KOPT-K1 (cell line): ENCODE results near the gene FIBP.

Experiments
- H3K27ac ChIP-seq: fragments of 200-600 bp; sonication (generic); 2 replicates; pipeline ENCODE4 v1.5.1; 2016; ENCODE audit warnings: antibody characterized with exemption, mild to moderate bottlenecking, low read depth, low read length; ENCODE audit not compliant: poor library complexity, severe bottlenecking
- H3K36me3 ChIP-seq: fragments of 200-600 bp; sonication (generic); 2 replicates; pipeline ENCODE4 v1.5.1; 2017; ENCODE audit warnings: antibody characterized with exemption, mild to moderate bottlenecking, low read length, moderate library complexity; ENCODE audit not compliant: insufficient read depth
- H3K9me3 ChIP-seq: fragments of 200-600 bp; sonication (generic); 2 replicates; pipeline ENCODE4 v1.5.1; 2017; ENCODE audit warnings: antibody characterized with exemption, low read length, mild to moderate bottlenecking; ENCODE audit not compliant: insufficient read depth, poor library complexity, severe bottlenecking

Gene FIBP

GRCh38 chr11:65885808-65886536 lies 2.3 kb downstream of the FIBP start:
- Histone ChIP-seq H3K36me3 (peaks cover 56% of the 10 kb centered on the region), H3K9me3 (no peaks in the 10 kb centered on the region), H3K27ac (no peak overlapping the region)

- peaks cover 56% of the 10 kb centered on the region for H3K36me3 ChIP-seq
- H3K27ac ChIP-seq: no peak overlapping the region
- H3K9me3 ChIP-seq: no peaks in the 10 kb centered on the region
These were observed 3.0 kb downstream of the FIBP start for GRCh38 chr11:65885231-65885630.

GRCh38 chr11:65884716-65885092 lies 3.6 kb downstream of the FIBP start:
- H3K27ac ChIP-seq: no peak overlapping the region
- peaks cover 56% of the 10 kb centered on the region for H3K36me3 ChIP-seq
- no peaks in the 10 kb centered on the region for H3K9me3 ChIP-seq

- peaks cover 56% of the 10 kb centered on the region for H3K36me3 ChIP-seq
- H3K27ac ChIP-seq: no peak overlapping the region
These were observed 4.2 kb downstream of the FIBP start for GRCh38 chr11:65883786-65884715.

GRCh38 chr11:65883058-65883761 lies 5.1 kb downstream of the FIBP start:
- H3K27ac ChIP-seq: no peak overlapping the region
- H3K36me3 ChIP-seq: peaks cover 56% of the 10 kb centered on the region
- H3K9me3 ChIP-seq: no peaks in the 10 kb centered on the region

More at GRCh38 chr11:65883786-65884715, 4.2 kb downstream of the FIBP start:
- no peaks in the 10 kb centered on the region for H3K9me3 ChIP-seq

GRCh38 chr11:65882120-65883057 lies 5.9 kb downstream of the FIBP start:
- H3K27ac ChIP-seq: no peak overlapping the region
- H3K9me3 ChIP-seq: no peaks in the 10 kb centered on the region
- H3K36me3 ChIP-seq: peaks cover 56% of the 10 kb centered on the region

- peaks cover 45% of the 10 kb centered on the region for H3K36me3 ChIP-seq
- peak overlapping the region; percentile 51 for H3K27ac ChIP-seq
- H3K9me3 ChIP-seq: no peaks in the 10 kb centered on the region
These were observed 7.3 kb downstream of the FIBP start for GRCh38 chr11:65880844-65881421.

- Histone ChIP-seq H3K27ac (peak overlapping the region; percentile 51), H3K36me3 (peaks cover 36% of the 10 kb centered on the region), H3K9me3 (no peaks in the 10 kb centered on the region)
These were observed 8.2 kb downstream of the FIBP start for GRCh38 chr11:65880027-65880426.

- Histone ChIP-seq H3K9me3 (no peaks in the 10 kb centered on the region), H3K27ac (peak within 1 kb of the TSS; percentile 51), H3K36me3 (peaks cover 32% of the 10 kb centered on the region)
These were observed 8.7 kb downstream of the FIBP start, which contains the start of gene CTSW for GRCh38 chr11:65879617-65880016. TSS of gene CTSW (plus strand) at chr11:65879837. CDS start at chr11:65879855, 18 bp downstream.

- Histone ChIP-seq H3K9me3 (no peaks in the 10 kb centered on the region), H3K36me3 (no peaks in the 10 kb centered on the region), H3K27ac (peak overlapping the region; percentile 62)
These were observed 14.7 kb downstream of the FIBP start for GRCh38 chr11:65873318-65874156.

GRCh38 chr11:65872586-65873317 lies 15.5 kb downstream of the FIBP start, which contains the start of gene EFEMP2:
TSS of gene EFEMP2 (minus strand) at chr11:65872800. CDS start at chr11:65872354, 446 bp downstream.
- Histone ChIP-seq H3K27ac (peak within 1 kb of the TSS; percentile 62), H3K36me3 (no peaks in the 10 kb centered on the region), H3K9me3 (no peaks in the 10 kb centered on the region)

- peaks cover 6% of the 10 kb centered on the region; the same call in 1 of the 2 replicates for H3K36me3 ChIP-seq
- H3K9me3 ChIP-seq: no peaks in the 10 kb centered on the region
- no peak overlapping the region for H3K27ac ChIP-seq
These were observed 16.3 kb downstream of the FIBP start for GRCh38 chr11:65871811-65872548.
